HepG2 (cell line): ENCODE results near the gene RBM47. TPM values are rescaled to one million over a fixed set of nuclear protein-coding genes. Genes with fewer than 3 reads are reported as not detected.

ENCODE experiments used
- CHD2 ChIP-seq: IDR thresholded peaks from 2 replicates; pipeline ENCODE4 v1.6.1; 2011; ENCODE audit warnings: low read depth, low read length, improper control_type of control experiment
- FOSL1 ChIP-seq: sonication (generic); formaldehyde crosslinking; IDR thresholded peaks from 2 replicates; pipeline ENCODE4 v1.9.0; 2021; ENCODE audit warnings: missing genetic modification reagents, borderline replicate concordance
- FOSL2 ChIP-seq: sonication (generic); formaldehyde crosslinking; IDR thresholded peaks from 2 replicates; pipeline ENCODE4 v1.4.0; 2020; ENCODE audit warnings: missing genetic modification reagents
- FOXA1 ChIP-seq, 2 experiments: fragments of 450-650 bp in 1 of 2; sonication (generic) in 1 of 2; formaldehyde crosslinking in 1 of 2; IDR thresholded peaks; 2 replicates each; pipeline versions ENCODE4 v1.4.0 to v1.6.1; 2016 to 2020; ENCODE audit warnings: missing genetic modification reagents in 1 of 2
- GABPA ChIP-seq, 2 experiments: IDR thresholded peaks; 2 replicates each; pipeline ENCODE4 v1.6.1; 2011 to 2016; ENCODE audit warnings: low read depth in 2 of 2, low read length in 1 of 2, missing biosample characterization in 1 of 2, missing genetic modification characterization in 1 of 2
- KAT8 ChIP-seq: IDR thresholded peaks from 2 replicates; pipeline ENCODE4 v1.6.1; 2016; ENCODE audit warnings: missing genetic modification reagents, missing compliant biosample characterization
- MXD3 ChIP-seq: IDR thresholded peaks from 2 replicates; pipeline ENCODE4 v1.6.1; 2016; ENCODE audit warnings: mild to moderate bottlenecking, missing biosample characterization, missing genetic modification reagents
- MXI1 ChIP-seq: IDR thresholded peaks from 3 replicates; pipeline ENCODE4 v1.6.1; 2012; ENCODE audit warnings: low read depth, low read length, inconsistent platforms, borderline replicate concordance
- NCOR1 ChIP-seq: fragments of 200-600 bp; sonication (generic); IDR thresholded peaks from 2 replicates; pipeline ENCODE4 v1.7.0; 2017; ENCODE audit warnings: antibody characterized with exemption, low read length, borderline replicate concordance
- NR1H2 ChIP-seq: sonication (generic); formaldehyde crosslinking; IDR thresholded peaks from 2 replicates; pipeline ENCODE4 v1.8.1; 2022; ENCODE audit warnings: low read depth, missing genetic modification reagents, borderline replicate concordance
- POLR2G ChIP-seq: fragments of 200-400 bp; formaldehyde crosslinking; IDR thresholded peaks from 2 replicates; pipeline ENCODE4 v1.6.1; 2018; ENCODE audit warnings: mild to moderate bottlenecking, low read depth, low read length, moderate library complexity
- SALL1 ChIP-seq: sonication (generic); formaldehyde crosslinking; IDR thresholded peaks from 2 replicates; pipeline ENCODE4 v1.8.0; 2022; ENCODE audit warnings: mild to moderate bottlenecking, missing genetic modification reagents
- SP1 ChIP-seq, 2 experiments: fragments of 450-650 bp in 1 of 2; sonication (generic) in 1 of 2; formaldehyde crosslinking in 1 of 2; IDR thresholded peaks; 2 replicates each; pipeline versions ENCODE4 v1.4.0 to v1.6.1; 2016 to 2020; ENCODE audit warnings: missing genetic modification reagents in 1 of 2
- SP5 ChIP-seq: IDR thresholded peaks from 2 replicates; pipeline ENCODE4 v1.6.1; 2016; ENCODE audit warnings: low read depth, borderline replicate concordance
- SRY ChIP-seq: sonication (generic); formaldehyde crosslinking; IDR thresholded peaks from 2 replicates; pipeline ENCODE4 v1.8.0; 2022; ENCODE audit warnings: mild to moderate bottlenecking, missing genetic modification reagents
- XBP1 ChIP-seq: sonication (generic); formaldehyde crosslinking; IDR thresholded peaks from 2 replicates; pipeline ENCODE4 v1.5.0; 2020; ENCODE audit warnings: missing genetic modification reagents
- ZBTB21 ChIP-seq: sonication (generic); formaldehyde crosslinking; IDR thresholded peaks from 2 replicates; pipeline ENCODE4 v1.4.0; 2020; ENCODE audit warnings: missing genetic modification reagents
- ZFAT ChIP-seq: sonication (generic); formaldehyde crosslinking; conservative IDR thresholded peaks from 2 replicates; pipeline ENCODE4 v1.8.1; 2023; ENCODE audit warnings: missing genetic modification reagents, inconsistent platforms
- ZFP41 ChIP-seq: sonication (generic); formaldehyde crosslinking; IDR thresholded peaks from 2 replicates; pipeline ENCODE4 v1.4.0; 2020; ENCODE audit warnings: mild to moderate bottlenecking, missing genetic modification reagents, borderline replicate concordance
- ZNF124 ChIP-seq: sonication (generic); formaldehyde crosslinking; IDR thresholded peaks from 2 replicates; pipeline ENCODE4 v1.4.0; 2020; ENCODE audit warnings: missing genetic modification reagents
- ZNF138 ChIP-seq: sonication (generic); formaldehyde crosslinking; IDR thresholded peaks from 2 replicates; pipeline ENCODE4 v1.5.0; 2020; ENCODE audit warnings: mild to moderate bottlenecking, low read depth, missing genetic modification reagents
- ZNF335 ChIP-seq: sonication (generic); formaldehyde crosslinking; IDR thresholded peaks from 2 replicates; pipeline ENCODE4 v1.4.0; 2020; ENCODE audit warnings: missing genetic modification reagents
- ZNF44 ChIP-seq: sonication (generic); formaldehyde crosslinking; IDR thresholded peaks from 2 replicates; pipeline ENCODE4 v1.5.1; 2020; ENCODE audit warnings: mild to moderate bottlenecking, missing genetic modification reagents
- ZNF441 ChIP-seq: sonication (generic); formaldehyde crosslinking; IDR thresholded peaks from 2 replicates; pipeline ENCODE4 v1.7.0; 2021; ENCODE audit warnings: missing genetic modification reagents, borderline replicate concordance
- ZNF546 ChIP-seq: sonication (generic); formaldehyde crosslinking; conservative IDR thresholded peaks from 2 replicates; pipeline ENCODE4 v1.8.1; 2023; ENCODE audit warnings: mild to moderate bottlenecking, missing genetic modification reagents
- ZNF549 ChIP-seq: sonication (generic); formaldehyde crosslinking; IDR thresholded peaks from 2 replicates; pipeline ENCODE4 v1.5.0; 2020; ENCODE audit warnings: missing genetic modification reagents
- ZNF567 ChIP-seq: sonication (generic); formaldehyde crosslinking; IDR thresholded peaks from 2 replicates; pipeline ENCODE4 v1.8.1; 2023; ENCODE audit warnings: mild to moderate bottlenecking, missing genetic modification reagents, borderline replicate concordance
- ZNF589 ChIP-seq: sonication (generic); formaldehyde crosslinking; conservative IDR thresholded peaks from 2 replicates; pipeline ENCODE4 v1.8.0; 2022; ENCODE audit warnings: mild to moderate bottlenecking, moderate library complexity, missing genetic modification reagents
- ZNF607 ChIP-seq: sonication (generic); formaldehyde crosslinking; IDR thresholded peaks from 2 replicates; pipeline ENCODE4 v1.5.1; 2020; ENCODE audit warnings: missing genetic modification reagents, mild to moderate bottlenecking, borderline replicate concordance
- ZNF615 ChIP-seq: sonication (generic); formaldehyde crosslinking; IDR thresholded peaks from 2 replicates; pipeline ENCODE4 v1.5.0; 2020; ENCODE audit warnings: mild to moderate bottlenecking, missing genetic modification reagents, borderline replicate concordance
- ZNF747 ChIP-seq: sonication (generic); formaldehyde crosslinking; IDR thresholded peaks from 2 replicates; pipeline ENCODE4 v1.8.1; 2023; ENCODE audit warnings: missing genetic modification reagents, mild to moderate bottlenecking, borderline replicate concordance
- ZNF850 ChIP-seq: sonication (generic); formaldehyde crosslinking; conservative IDR thresholded peaks from 2 replicates; pipeline ENCODE4 v1.9.0; 2021; ENCODE audit warnings: mild to moderate bottlenecking, missing genetic modification reagents
- polyA plus RNA-seq, 8 experiments: library from polyadenylated mRNA; depleted of rRNA in 3 of 8; stranded (reverse) in 7 of 8; unstranded in 1 of 8; fragments of >200 nt; fragmentation: Illumina TruSeq in 4 of 8; extraction: Trizol in 4 of 8; gene quantifications; 2 replicates each; pipeline versions ENCODE4 v1.2.1 to v1.2.3, GENCODE V29; 2011 to 2016; ENCODE audit warnings: low read depth in 4 of 8, missing spikeins in 1 of 8, mixed read lengths in 1 of 8; ENCODE audit not compliant: insufficient read depth in 1 of 8
- total RNA-seq, 5 experiments: library from RNA; depleted of rRNA; stranded (reverse); fragments of >200 nt; fragmentation: Illumina TruSeq; extraction: Trizol; gene quantifications; 2 replicates each; pipeline ENCODE4 v1.2.3, GENCODE V29; 2016; ENCODE audit warnings: low read depth in 1 of 5

RBM47 gene
- total and polyA plus RNA-seq, 2 of the 13 experiments (the other 11 are each of a cell fraction or from before 2014, with no cell fraction given) = 1.2 to 2.5 TPM

GRCh38 chr4:40672528-40673522, 43.2 kb upstream of the RBM47 start (continued):
- no peak for TF ChIP-seq MXI1
- no peak for TF ChIP-seq ZNF747
- no peak for TF ChIP-seq SP5
- TF ChIP-seq GABPA (IDR thresholded peaks at IDR 0.05; ENCODE audit: low read depth, low read length) = no peak
- peak; percentile 40 for TF ChIP-seq GABPA (CRISPR knock-in tag; IDR thresholded peaks at IDR 0.05; ENCODE audit: low read depth)
- 0 out of 2 replicates have a peak, but pooled peaks have one; percentile 77 for TF ChIP-seq ZNF441 (CRISPR knock-in tag)
- TF ChIP-seq SALL1 = peak; percentile 43; the same call in 1 of the 2 replicates
- TF ChIP-seq XBP1 (CRISPR knock-in tag) = no peak
- TF ChIP-seq SP1 (IDR thresholded peaks at IDR 0.05) = no peak
- TF ChIP-seq SP1 (CRISPR knock-in tag; IDR thresholded peaks at IDR 0.05) = no peak
- TF ChIP-seq KAT8 = peak; percentile 30; the same call in 1 of the 2 replicates
- 0 out of 2 replicates have a peak, but pooled peaks have one; percentile 15 for TF ChIP-seq ZNF615 (CRISPR knock-in tag)
- TF ChIP-seq ZBTB21 = no peak
- no peak for TF ChIP-seq ZNF138 (CRISPR knock-in tag)
- peak; percentile 44; the same call in 1 of the 2 replicates for TF ChIP-seq POLR2G
- TF ChIP-seq NR1H2 (CRISPR knock-in tag) = no peak
- no peak for TF ChIP-seq MXD3 (CRISPR knock-in tag)
- TF ChIP-seq ZNF124 = no peak
- no peak for TF ChIP-seq ZNF44 (CRISPR knock-in tag)
- no peak for TF ChIP-seq ZNF549 (CRISPR knock-in tag)
- TF ChIP-seq SRY (CRISPR knock-in tag) = no peak
- TF ChIP-seq ZNF607 (CRISPR knock-in tag) = 0 out of 2 replicates have a peak, but pooled peaks have one; percentile 31
- no peak for TF ChIP-seq FOXA1 (IDR thresholded peaks at IDR 0.05)
- no peak for TF ChIP-seq FOXA1 (CRISPR knock-in tag; IDR thresholded peaks at IDR 0.05)
- no peak for TF ChIP-seq FOSL1 (CRISPR knock-in tag)
- TF ChIP-seq ZFAT = no peak
- no peak for TF ChIP-seq ZNF335 (CRISPR knock-in tag)
- no peak for TF ChIP-seq ZFP41 (CRISPR knock-in tag)
- TF ChIP-seq ZNF567 (CRISPR knock-in tag) = 0 out of 2 replicates have a peak, but pooled peaks have one; percentile 27
- peak; percentile 67 for TF ChIP-seq FOSL2 (CRISPR knock-in tag)
- TF ChIP-seq ZNF589 (CRISPR knock-in tag) = no peak
- TF ChIP-seq NCOR1 = no peak
- TF ChIP-seq CHD2 = no peak
- TF ChIP-seq ZNF546 (CRISPR knock-in tag) = no peak
- TF ChIP-seq ZNF850 = no peak
